Vagina (tissue), 2 donors: Measurements from ENCODE around the gene C12orf57.

Experiments used
- POLR2A ChIP-seq, 2 donors: fragments of 450-650 bp; IDR thresholded peaks; one replicate each; pipeline ENCODE4 v1.6.1; 2017; ENCODE audit warnings: antibody characterized with exemption in 2 of 2, mild to moderate bottlenecking in 2 of 2, moderate library complexity in 2 of 2
- TF ChIP-seq, protein P1 (sequence below), 3 experiments: fragments of 450-650 bp in 2 of 3; fragments of 200-600 bp in 1 of 3; sonication (generic) in 1 of 3; IDR thresholded peaks; one replicate each; pipeline ENCODE4 v1.5.1; 2017 to 2019; ENCODE audit warnings: antibody characterized with exemption in 3 of 3, mild to moderate bottlenecking in 2 of 3, moderate library complexity in 2 of 3

DNA sequence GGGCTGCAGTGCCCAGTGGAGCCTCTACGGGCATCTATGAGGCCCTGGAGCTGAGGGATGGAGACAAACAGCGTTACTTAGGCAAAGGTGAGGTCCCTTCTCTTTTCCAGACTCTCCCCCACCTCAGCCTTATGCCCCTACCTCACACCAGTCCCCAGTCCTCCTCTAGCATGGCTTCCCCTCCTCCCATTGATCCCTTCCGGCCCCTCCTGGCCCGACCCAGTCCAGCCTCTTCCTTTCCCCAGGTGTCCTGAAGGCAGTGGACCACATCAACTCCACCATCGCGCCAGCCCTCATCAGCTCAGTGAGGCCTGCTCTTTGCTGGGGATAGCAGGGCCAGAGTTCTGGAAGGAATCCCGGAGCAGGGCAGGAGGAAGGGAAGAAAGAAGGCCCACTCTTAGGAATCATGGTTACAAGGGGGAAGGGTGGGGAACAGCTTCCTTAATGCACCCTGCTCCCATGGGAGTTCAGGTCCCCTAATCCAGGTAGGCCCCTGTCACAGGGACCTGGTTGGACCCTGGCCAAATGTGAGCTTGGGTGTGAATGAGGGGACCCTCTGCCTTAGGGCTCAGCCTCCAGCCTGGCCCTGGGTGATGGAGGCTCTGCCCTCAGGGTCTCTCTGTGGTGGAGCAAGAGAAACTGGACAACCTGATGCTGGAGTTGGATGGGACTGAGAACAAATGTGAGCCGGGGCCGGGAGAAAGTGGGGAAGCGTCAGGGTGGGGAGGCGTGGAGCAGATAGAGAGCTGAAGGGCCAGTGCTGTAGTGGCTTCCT lies 27.2 kb upstream of the C12orf57 start:
- TF ChIP-seq POLR2A (IDR thresholded peaks at IDR 0.05), result no peak
- TF ChIP-seq, protein P1, sequence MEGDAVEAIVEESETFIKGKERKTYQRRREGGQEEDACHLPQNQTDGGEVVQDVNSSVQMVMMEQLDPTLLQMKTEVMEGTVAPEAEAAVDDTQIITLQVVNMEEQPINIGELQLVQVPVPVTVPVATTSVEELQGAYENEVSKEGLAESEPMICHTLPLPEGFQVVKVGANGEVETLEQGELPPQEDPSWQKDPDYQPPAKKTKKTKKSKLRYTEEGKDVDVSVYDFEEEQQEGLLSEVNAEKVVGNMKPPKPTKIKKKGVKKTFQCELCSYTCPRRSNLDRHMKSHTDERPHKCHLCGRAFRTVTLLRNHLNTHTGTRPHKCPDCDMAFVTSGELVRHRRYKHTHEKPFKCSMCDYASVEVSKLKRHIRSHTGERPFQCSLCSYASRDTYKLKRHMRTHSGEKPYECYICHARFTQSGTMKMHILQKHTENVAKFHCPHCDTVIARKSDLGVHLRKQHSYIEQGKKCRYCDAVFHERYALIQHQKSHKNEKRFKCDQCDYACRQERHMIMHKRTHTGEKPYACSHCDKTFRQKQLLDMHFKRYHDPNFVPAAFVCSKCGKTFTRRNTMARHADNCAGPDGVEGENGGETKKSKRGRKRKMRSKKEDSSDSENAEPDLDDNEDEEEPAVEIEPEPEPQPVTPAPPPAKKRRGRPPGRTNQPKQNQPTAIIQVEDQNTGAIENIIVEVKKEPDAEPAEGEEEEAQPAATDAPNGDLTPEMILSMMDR (IDR thresholded peaks at IDR 0.05), result no peak
